ENCODE results near the gene ZBTB20.
"Not testable (repeated sequence)": the region's sequence is repeated elsewhere in the genome, so short reads cannot be mapped to it uniquely, and the experiment has no call there.

The ZBTB20 gene

GRCh38 chr3:114679773-114680172, 467.3 kb downstream of the ZBTB20 start:
- DNase-seq (ENCODE audit: low read depth, low spot score), result not testable (repeated sequence)

DNA sequence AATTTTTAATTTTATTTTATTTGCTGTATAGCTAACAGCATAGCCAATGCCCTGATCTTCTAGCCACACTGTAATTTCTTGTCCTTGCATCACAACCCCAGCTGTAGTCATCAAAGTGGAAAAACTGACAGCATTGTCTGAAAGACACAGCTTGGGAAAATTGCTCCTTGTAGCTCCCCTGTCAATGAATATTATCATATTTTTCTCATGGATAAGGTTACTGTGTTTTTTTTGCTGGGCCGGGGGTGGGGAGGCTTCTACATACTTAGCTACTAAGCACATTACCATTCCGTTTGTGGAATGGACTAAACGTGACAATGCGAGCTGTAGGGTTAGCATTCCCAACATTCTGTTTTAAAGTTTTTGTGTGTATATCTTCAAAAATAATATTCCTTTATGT, 472.0 kb downstream of the ZBTB20 start:
- DNase-seq (ENCODE audit: low read depth, low spot score), result no peak

GRCh38 chr3:114674036-114674435, 473.1 kb downstream of the ZBTB20 start:
- no peak for DNase-seq (ENCODE audit: low read depth, low spot score)

- no peak for DNase-seq (ENCODE audit: low read depth, low spot score)
Observed at GRCh38 chr3:114673481-114673880, 473.6 kb downstream of the ZBTB20 start.

- DNase-seq (ENCODE audit: low read depth, low spot score), result no peak
Observed at GRCh38 chr3:114672692-114673447, 474.2 kb downstream of the ZBTB20 start.

- DNase-seq (ENCODE audit: low read depth, low spot score), result no peak
Observed at GRCh38 chr3:114671741-114672510, 475.2 kb downstream of the ZBTB20 start.

GRCh38 chr3:114669614-114670013, 477.5 kb downstream of the ZBTB20 start:
- no peak for DNase-seq (ENCODE audit: low read depth, low spot score)

- no peak for DNase-seq (ENCODE audit: low read depth, low spot score)
Observed at GRCh38 chr3:114668099-114668498, 479.0 kb downstream of the ZBTB20 start.

- DNase-seq (ENCODE audit: low read depth, low spot score), result no peak
Observed at GRCh38 chr3:114666623-114667022, 480.5 kb downstream of the ZBTB20 start.

DNA sequence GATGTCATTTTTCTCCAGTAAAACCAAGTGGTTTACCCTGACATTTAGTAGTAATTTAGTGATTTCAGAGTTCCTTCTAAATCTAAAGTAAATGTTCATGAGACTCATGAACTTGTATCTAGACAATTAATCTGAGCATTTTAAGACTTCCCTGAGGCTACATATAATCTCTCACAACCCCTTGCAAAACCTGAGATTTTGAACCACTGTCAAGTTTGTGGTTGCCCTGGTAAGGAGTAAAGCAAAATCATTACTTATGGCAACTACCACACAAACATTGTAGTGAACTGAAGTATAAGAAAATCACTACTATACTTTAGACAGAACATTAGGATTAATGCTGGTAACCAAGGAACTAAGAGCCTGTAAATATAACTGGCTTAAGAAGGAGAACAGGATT, 483.1 kb downstream of the ZBTB20 start:
- DNase-seq (ENCODE audit: low read depth, low spot score), result no peak

DNA sequence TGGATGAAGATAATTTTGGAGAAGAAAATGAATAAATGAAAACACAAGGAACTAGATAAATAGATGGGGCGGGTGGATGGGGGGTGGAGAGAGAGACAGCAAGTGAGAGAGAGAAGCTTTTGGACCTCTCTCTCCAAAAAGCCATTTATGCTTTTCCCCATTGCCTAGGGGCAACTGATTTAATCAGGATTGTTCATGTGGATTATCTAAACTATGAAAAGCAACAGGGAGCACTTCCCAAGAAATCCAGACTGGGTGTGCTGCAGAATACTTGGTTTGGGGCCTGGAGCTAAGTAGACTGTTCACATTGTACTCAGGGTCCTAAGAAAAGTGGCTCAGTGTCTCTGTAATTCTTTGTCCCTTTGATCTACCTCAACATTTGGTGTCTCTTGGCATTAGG, 486.3 kb downstream of the ZBTB20 start:
- no peak for DNase-seq (ENCODE audit: low read depth, low spot score)

DNA sequence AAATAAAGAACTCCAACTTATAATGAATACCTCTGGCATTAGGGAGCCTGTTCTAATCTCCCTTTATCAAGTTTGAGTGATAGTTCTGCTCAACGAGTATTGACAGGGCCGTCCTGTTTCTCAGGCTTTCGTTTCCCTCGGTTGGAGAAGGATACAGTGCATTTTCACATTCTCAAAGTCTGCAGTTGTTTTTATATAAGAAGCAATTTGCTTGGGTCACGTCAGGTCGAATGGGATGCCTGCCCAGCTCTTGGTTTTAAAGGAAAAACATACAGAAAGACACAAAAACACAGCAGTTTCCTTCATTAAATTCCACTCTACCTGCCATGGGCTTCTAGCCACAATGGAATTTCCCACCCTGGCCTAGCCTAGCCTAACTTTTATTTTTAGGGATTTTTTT, 487.0 kb downstream of the ZBTB20 start:
- peak; percentile 72 for DNase-seq (ENCODE audit: low read depth, low spot score)

DNA sequence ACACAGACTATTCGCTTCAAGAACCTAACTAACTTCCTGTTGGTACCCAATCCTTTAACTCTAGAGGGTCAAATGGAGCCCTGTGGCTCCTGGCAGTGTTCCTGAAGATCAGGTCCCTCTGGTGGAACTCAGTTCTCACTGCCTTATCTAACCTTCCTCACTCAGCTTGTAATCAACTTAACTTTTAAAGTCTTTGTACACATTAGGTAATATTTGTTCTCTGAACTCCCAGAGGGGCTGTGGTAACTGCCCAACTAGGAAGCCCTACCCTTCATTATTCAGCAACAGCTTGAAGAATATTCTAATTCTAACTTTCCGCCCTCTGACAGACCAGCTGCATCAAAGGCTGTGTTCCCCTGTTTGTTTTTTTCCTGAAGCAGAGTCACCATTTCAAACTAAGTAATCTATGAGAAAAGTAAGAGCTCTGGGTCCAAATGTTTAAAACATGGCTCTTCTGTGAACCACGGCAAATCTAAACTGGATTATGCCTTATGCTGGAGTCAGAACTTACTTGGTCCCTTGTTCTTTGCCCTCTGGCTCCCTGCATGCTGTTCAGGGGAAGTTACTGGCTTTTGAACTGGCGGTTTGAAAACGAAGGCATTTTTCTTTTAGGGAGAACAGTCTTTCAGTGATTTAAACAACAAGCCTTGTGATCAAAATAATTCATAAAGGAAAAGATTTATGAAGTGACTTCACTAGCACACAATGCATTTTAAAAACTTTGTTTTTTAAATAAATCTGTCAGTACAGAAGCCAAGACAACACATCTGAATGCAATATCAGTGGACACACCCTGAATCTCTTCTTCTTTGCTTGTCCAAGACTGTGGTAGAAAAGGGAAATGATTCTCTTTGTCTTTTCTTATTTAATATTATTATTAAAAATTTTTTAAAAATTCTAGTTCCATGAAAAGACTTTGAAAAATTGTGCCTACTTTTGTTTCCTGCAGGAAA, 487.7 kb downstream of the ZBTB20 start:
- no peak for DNase-seq (ENCODE audit: low read depth, low spot score)

- DNase-seq (ENCODE audit: low read depth, low spot score), result no peak
Observed at GRCh38 chr3:114651555-114651954, 495.5 kb downstream of the ZBTB20 start.

- no peak for DNase-seq (ENCODE audit: low read depth, low spot score)
Observed at GRCh38 chr3:114650808-114651207, 496.3 kb downstream of the ZBTB20 start.

- no peak for DNase-seq (ENCODE audit: low read depth, low spot score)
Observed at GRCh38 chr3:114649331-114649730, 497.8 kb downstream of the ZBTB20 start.

GRCh38 chr3:114646526-114646925, 500.6 kb downstream of the ZBTB20 start:
- DNase-seq (ENCODE audit: low read depth, low spot score), result no peak

DNA sequence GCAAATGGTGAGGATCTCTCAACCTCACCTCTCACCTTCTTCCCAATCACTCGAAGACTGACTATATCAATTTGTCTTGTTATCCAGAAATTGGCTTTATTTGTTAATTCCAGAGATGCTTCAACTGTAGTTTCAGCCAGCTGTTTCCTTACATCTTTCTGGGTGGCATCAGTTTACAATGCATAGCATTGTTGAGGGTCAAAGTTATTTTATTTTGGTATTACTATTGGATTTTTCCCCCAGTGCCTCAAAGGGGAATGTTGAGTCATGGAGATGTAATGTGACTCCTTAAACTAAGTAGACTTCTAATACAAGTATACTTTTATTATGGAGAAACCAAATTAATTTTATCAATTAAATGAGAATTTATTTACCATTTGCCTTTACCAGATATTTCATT, 501.7 kb downstream of the ZBTB20 start:
- DNase-seq (ENCODE audit: low read depth, low spot score), result no peak

DNA sequence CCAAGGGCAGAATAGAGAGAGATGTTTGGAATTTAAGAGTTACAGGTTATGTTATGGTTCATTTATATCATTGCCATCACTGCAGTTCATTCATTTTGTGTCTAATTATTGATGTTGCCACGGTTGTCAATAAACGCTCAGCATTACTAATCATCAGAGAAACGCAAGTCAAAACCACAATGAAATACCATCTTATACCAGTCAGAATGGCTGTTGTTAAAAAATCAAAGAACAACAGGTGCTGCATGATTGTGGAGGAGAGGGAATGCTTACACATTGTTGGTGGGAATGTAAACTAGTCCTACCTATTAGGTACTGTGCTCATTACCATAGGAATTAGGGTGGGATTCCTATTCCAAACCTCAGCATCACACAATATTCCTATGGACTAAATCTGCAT, 502.7 kb downstream of the ZBTB20 start:
- no peak for DNase-seq (ENCODE audit: low read depth, low spot score)

- no peak for DNase-seq (ENCODE audit: low read depth, low spot score)
Observed at GRCh38 chr3:114642951-114643741, 503.9 kb downstream of the ZBTB20 start.

DNA sequence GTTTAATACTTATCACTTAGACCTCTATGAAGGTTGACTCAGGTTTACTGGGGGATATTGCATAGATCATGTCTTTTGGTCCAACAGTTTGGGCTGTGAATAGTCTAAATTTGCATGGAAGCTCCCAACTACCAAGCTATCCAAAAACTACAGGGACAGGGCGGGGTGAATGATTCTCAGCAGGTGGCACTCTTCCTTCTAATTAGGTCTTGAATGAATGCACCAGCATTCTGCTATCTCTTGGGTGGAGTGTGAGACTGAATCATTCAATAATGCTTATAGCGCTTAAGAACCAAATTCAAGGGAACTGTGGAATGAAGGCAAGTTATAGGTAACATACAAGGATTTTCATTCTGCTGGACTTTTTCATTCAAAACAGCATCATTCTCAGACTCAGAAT, 507.0 kb downstream of the ZBTB20 start:
- DNase-seq (ENCODE audit: low read depth, low spot score), result no peak

All from smooth muscle cell of the brain vasculature (primary cell).